Fibroblast of the conjunctiva (primary cell): ENCODE data around the gene PLD2.

Source experiments
- DNase-seq: peaks from one replicate; pipeline ENCODE4 v3.0.0-alpha.2; 2010; ENCODE audit warnings: low read depth

PLD2 gene

DNA sequence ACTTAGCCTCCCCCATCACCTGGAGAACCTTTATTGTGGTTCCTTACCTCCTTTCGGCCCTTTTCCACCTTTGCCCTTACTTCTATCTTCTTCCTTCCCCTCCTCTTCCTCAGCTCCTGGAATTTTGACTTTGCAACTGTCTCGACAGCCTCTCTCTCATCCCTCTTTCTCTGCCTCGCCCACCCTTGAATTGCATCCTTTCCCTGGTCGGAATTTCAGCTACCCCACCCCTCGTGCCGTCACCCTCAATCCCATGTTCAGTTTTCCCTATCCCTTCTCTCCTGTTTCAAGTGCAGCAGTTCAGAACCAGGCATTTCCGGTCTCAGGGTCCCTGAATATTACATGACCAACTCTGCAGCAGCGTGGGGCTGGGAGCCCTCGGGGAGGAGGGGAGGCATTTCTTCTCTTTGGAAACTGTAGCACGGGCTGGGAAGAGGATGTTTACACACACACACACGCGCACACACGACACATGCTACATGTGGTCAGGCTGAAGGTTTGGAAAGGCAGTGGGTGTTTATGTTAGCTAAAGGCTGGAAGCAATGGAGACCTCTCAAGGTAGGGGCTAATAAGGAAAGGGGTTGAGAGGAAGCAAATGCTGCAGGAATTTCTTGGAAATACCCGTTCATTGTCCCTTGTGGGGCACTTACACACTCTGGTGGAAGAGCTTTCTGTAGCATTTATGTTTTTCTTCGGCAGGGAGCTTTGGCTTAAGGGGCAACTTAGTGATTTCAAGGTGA lies 27.2 kb downstream of the PLD2 start:
- no peak for DNase-seq

GRCh38 chr17:4834681-4835020 lies 27.7 kb downstream of the PLD2 start:
- no peak for DNase-seq

- DNase-seq, result no peak
Observed at GRCh38 chr17:4836221-4836620, 29.3 kb downstream of the PLD2 start.

GRCh38 chr17:4837471-4838308 lies 30.7 kb downstream of the PLD2 start:
- no peak for DNase-seq

DNA sequence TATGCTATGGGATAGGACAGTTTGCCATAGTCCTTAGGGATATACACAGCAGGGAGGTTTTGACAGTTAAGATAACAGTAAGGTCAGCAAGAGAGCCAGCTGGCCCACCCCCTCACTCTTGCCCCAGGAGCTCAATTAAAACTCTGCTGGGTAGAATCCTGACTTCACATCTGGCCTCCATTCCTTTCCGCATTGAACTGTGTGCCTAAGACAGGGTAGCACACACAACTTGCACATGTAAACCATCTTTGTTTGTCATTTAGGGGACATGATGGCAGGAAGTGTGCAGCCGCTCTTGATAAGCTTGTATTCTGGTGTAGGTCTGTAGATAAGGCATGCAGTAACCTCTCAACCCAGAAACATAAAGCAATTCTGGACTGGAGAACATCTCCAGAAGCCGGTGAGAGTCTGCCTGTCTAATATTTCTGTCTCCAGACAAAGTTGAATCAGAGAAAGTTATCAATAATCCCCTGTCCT lies 31.4 kb downstream of the PLD2 start:
- no peak for DNase-seq

- no peak for DNase-seq
Observed at GRCh38 chr17:4839221-4839620, 32.3 kb downstream of the PLD2 start.

DNA sequence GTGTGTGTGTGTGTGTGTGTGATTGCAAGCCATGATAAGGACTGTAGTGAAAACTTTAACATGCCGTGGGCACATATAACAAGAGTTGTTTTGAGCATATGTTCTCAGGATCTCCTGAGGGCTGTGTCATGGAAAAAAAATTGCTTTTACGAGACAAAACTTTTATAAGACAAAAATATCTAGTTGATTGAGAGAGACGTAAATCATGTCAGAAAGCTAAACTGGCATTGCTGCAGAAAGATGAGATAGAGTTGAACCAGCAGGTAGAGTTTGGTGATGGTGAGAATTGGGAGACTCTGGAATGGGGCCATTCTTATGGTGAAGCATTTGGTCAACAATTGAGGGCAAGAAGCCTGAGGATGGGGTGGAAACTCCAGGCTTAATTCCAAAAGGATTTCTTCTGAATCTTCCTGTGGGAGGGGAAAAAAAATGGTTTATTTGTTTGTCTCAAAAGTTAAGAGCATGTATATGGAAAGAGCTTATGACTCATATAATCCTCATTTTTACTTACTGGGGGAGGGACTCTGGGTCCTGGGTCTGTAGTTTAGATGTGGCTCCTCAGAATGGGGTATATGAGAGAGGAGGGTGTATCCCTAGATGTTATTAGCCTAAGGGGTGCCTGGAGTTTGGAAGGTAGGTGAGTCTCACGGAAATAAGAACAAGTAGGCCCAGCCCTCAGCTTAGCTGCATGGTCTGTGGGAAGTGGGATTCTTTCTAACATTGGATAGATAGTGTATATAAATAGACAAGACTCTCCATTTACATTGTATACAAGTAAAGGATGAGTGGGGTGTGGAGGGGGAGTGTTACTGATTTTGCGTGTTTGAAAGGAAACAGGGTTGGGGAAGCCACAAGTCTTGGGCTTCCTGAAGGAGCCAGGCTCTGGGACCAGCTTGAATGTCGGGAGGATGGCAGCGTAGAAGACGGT lies 33.3 kb downstream of the PLD2 start:
- DNase-seq, result no peak

DNA sequence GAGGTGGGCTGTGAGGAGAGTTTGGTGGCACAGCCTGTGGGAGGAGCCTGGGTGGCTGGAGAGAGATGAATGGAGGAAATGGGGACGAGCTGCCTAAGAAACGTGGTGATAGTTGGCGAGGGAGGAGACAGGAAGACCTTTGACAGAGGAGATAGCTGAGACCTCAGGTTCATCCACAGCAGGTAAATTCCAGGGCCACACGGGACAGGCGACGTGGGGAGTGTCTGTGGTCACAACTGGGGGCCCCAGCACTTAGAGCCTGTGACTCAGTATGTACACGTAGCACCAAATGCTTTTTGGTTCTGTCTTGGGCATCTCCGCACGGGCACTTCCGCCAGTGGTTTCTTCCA lies 33.9 kb downstream of the PLD2 start:
- DNase-seq, result no peak

- no peak for DNase-seq
Observed at GRCh38 chr17:4842376-4842775, 35.4 kb downstream of the PLD2 start.

DNA sequence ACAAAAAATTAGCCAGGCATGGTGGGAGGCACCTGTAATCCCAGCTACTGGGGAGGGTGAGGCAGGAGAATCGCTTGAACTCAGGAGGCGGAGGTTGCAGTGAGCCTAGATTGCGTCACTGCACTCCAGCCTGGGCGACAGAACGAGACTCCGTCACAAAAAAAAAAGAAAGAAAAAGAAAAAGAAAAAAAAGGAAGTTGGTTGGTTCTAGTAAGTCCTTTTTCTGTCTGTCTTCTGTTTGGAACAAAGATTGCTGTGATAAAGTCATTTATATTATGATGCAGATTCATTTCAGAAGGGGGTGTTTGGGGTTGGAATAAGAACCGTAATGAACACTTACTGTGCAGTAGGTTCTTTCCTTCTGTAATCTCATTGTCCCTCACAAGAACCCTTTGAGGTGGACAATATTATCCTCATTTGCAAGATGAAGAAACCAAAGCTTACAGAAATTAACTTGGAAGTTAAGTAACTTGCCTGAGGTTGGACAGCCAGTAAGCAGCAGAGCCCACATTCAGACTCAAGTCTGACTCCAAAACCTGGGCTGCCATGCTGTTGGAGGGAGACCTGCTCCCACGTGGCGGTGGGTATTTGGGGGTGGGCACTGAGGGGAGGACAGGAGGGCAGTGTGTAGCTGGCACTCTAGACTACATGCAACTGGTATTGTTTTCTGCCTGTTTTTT lies 36.5 kb downstream of the PLD2 start:
- DNase-seq, result no peak

DNA sequence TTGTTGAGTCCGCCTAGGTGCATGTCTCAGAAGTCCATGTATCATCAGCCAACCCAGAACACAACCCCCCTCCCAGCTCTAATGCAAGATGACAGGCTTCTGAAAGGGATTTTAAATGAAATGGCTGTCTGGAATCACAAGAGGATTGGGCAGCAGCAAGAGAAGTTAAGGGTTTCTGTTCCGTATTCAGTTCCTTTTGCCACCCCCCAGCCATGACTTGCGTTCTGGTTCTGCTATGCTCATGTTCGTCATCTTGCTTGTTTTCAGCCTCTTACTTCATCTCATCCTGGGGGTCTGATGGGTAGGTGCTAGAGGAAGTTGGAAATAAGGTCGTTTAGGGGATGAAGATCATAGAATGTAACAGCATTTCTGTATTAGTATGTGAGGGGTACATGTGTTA lies 38.2 kb downstream of the PLD2 start:
- DNase-seq, result no peak

DNA sequence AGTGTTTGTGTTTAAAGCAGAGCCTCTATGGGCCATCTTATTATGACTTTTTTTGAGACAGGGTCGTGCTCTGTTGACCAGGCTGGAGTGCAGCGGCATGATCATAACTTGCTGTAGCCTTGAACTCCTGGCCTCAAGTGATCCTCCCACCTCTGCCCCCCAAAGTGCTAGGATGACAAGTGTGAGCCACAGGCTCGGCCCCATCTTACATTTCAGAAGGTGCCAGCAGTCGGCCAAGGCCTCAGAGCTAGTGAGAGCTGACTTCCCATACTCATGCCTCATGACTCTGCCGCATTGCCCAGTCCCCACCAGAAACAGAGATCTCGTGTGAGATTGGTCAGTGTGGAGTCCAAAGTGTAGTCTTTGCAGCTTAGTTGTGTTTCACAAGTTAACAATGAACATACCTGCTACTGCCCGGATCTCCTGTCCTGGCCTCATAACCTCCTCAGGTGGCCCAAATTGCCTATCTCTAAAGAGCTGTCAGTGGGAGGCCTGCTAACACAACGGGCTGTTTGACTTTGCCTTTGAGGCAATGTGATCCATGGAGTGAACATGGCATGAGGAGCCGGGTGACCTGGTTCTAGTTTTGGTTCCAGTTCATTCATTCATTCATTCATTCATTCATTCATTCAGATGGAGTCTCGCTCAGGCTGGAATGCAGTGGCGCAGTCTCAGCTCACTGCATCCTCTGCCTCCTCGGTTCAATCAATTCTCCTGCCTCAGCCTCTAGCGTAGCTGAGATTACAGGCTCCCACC lies 39.9 kb downstream of the PLD2 start:
- DNase-seq, result no peak

GRCh38 chr17:4849011-4849536 lies 42.1 kb downstream of the PLD2 start:
- DNase-seq, result no peak

- no peak for DNase-seq
Observed at GRCh38 chr17:4850246-4850645, 43.3 kb downstream of the PLD2 start.

- DNase-seq, result no peak
Observed at GRCh38 chr17:4851084-4851483, 44.1 kb downstream of the PLD2 start.

- DNase-seq, result no peak
Observed at GRCh38 chr17:4852567-4853207, 45.7 kb downstream of the PLD2 start.

DNA sequence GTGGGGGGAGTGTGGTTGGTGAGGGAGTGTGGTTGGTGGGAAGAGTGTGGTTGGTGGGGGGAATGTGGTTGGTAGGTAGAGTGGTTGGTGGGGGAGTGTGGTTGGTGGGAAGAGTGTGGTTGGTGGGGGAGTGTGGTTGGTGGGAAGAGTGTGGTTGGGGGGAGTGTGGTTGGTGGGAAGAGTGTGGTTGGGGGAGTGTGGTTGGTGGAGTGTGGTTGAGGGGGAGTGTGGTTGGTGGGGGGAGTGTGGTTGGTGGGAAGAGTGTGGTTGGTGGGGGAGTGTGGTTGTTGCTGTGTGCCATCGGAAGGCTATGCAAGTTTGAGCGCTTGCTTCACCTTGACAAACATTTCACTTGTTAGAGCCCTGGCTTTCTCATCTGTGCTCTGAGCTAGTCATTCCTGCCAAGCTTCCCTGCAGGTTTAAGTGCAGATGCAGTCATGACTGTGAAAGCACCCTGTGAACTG lies 46.3 kb downstream of the PLD2 start:
- no peak for DNase-seq

DNA sequence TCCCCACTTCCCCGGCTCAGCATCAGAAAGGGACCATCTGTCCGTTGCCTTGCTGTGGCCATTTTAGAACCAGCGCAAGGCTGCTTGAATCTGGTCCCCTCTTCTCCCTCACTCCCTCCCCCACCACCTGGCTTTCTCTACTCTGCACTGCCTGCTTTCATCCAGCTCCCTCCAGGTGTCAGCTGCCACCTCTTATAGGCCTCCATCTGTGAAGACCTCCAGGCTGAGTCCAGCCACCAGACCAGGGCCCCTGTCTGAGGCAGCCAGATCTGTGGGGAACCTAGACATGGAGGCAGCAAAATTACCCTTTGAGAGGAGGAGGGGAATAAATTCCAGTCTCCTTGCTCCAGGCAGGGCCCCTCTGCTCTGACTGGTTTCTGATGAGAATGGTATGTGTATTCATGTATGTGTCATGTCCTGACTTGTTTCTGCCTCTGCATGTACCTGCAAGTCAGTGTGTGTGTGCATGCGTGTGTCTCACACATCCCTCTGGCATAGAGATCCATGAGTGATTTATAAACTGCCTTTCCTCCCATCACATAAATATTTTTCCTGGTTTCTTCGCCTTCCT lies 47.2 kb downstream of the PLD2 start:
- no peak for DNase-seq

DNA sequence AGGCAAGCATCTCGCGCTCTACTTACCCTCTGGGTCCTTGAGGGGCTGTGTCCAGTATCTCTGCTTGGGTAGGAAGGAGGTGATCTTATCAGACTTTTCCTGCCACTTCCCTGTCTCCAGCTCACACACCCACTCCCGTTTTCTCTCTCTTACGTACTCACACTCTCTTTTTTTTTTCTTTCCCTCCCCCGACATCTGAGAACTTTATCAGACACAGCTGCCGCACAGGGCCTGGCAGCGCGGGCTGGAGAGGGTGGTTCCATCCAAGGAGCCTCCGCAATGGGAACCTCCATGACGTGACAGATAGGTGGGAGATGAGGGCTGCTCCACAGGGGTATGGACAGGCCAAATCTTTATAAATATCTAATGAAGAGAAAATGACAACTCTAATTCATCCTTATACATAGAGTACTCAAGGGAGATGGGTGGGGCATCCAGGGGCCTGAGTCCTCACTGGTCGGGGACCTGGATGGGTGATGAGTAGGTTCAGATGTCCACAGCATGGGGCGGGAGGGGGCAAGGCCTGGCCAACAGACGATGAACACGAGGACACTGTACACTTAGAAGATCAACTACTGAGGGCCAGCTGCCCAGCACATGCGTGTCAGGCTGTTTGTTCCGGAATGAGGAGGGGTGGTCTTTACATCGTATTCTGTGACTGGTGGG lies 49.5 kb downstream of the PLD2 start:
- no peak for DNase-seq
